Right atrium auricular region (tissue), 2 donors: ENCODE data around the gene SLK. TPM values are rescaled to one million over a fixed set of nuclear protein-coding genes. Genes with fewer than 3 reads are reported as not detected.
A peak's percentile ranks its signal among the peaks of the same experiment; 100 is the strongest.

ENCODE experiments used
- DNase-seq: peaks from one replicate; pipeline ENCODE4 v3.0.0-alpha.2; 2019; ENCODE audit warnings: low spot score
- H3K27ac ChIP-seq, 2 donors: fragments of 200-600 bp; sonication (generic); 1 replicate in 1 of 2; 2 replicates in 1 of 2; pipeline ENCODE4 v1.5.1; 2016 to 2019
- H3K27me3 ChIP-seq, 2 donors: fragments of 200-600 bp; sonication (generic); one replicate each; pipeline versions ENCODE4 v1.5.1 to v1.6.0; 2017 to 2019
- H3K36me3 ChIP-seq: fragments of 200-600 bp; sonication (generic); one replicate; pipeline ENCODE4 v1.5.1; 2016
- H3K4me1 ChIP-seq, 2 donors: fragments of 200-600 bp; sonication (generic); one replicate each; pipeline versions ENCODE4 v1.5.1 to v1.6.0; 2017 to 2019
- H3K4me3 ChIP-seq, 2 donors: fragments of 200-600 bp; sonication (generic); 1 replicate in 1 of 2; 2 replicates in 1 of 2; pipeline ENCODE4 v1.5.1; 2017 to 2019; ENCODE audit warnings: mild to moderate bottlenecking in 1 of 2, moderate library complexity in 1 of 2
- H3K9me3 ChIP-seq, 2 donors: fragments of 200-600 bp; sonication (generic); one replicate each; pipeline ENCODE4 v1.5.1; 2019
- total RNA-seq, 2 donors: library from RNA; depleted of rRNA; stranded (reverse); fragments of >200 nt; gene quantifications; one replicate each; pipeline ENCODE4 v1.1.0, GENCODE V29; 2016
- TF ChIP-seq, protein P1 (sequence below), 2 donors: fragments of 200-600 bp; sonication (generic); IDR thresholded peaks; one replicate each; pipeline ENCODE4 v1.5.1; 2019; ENCODE audit warnings: antibody characterized with exemption in 2 of 2

The SLK gene
- total RNA-seq, 2 donors from 2014 or later, result 42.4 to 57.3 TPM

DNA sequence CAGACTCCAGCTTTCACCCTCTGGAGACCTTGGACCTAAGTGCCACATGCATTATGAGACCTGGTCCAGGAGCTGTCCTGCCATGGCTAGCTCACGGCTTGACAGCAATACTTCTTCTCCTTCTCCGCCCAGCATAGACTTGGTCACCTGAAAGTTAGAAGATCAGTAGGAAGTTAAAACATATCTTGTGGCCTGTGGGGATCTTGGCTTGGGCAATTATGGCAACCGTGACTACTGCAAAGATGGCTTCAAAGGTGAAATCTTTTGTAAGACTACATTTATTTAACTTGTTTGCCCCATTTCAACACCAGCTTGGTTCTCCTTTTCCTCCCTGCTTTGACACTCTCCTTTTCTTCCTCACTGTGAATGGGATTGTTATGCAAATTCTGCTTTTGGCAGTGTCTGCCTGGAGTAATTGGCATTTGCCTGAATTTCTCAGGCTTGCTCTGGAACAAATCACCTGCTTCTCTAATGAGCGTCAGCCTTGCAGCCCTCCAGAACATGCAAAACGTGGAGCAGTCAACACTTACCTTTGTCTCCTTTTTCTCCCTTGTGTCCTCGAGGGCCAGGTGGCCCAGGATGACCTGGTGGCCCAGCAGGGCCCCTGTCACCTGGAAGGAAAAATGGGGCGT is 65.3 kb downstream of the SLK start:
- TF ChIP-seq, protein P1, sequence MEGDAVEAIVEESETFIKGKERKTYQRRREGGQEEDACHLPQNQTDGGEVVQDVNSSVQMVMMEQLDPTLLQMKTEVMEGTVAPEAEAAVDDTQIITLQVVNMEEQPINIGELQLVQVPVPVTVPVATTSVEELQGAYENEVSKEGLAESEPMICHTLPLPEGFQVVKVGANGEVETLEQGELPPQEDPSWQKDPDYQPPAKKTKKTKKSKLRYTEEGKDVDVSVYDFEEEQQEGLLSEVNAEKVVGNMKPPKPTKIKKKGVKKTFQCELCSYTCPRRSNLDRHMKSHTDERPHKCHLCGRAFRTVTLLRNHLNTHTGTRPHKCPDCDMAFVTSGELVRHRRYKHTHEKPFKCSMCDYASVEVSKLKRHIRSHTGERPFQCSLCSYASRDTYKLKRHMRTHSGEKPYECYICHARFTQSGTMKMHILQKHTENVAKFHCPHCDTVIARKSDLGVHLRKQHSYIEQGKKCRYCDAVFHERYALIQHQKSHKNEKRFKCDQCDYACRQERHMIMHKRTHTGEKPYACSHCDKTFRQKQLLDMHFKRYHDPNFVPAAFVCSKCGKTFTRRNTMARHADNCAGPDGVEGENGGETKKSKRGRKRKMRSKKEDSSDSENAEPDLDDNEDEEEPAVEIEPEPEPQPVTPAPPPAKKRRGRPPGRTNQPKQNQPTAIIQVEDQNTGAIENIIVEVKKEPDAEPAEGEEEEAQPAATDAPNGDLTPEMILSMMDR (IDR thresholded peaks at IDR 0.05), result no peak
- peaks cover 17% of the 10 kb centered on the region for H3K36me3 ChIP-seq
- no peak overlapping the region for H3K4me3 ChIP-seq
- no peak for DNase-seq
- H3K4me1 ChIP-seq, result peaks cover 0 to 10% of the 10 kb centered on the region in 2 donors
- no peaks in the 10 kb centered on the region for H3K9me3 ChIP-seq
- H3K27me3 ChIP-seq, result no peaks in the 10 kb centered on the region
- H3K27ac ChIP-seq, result no peak overlapping the region

DNA sequence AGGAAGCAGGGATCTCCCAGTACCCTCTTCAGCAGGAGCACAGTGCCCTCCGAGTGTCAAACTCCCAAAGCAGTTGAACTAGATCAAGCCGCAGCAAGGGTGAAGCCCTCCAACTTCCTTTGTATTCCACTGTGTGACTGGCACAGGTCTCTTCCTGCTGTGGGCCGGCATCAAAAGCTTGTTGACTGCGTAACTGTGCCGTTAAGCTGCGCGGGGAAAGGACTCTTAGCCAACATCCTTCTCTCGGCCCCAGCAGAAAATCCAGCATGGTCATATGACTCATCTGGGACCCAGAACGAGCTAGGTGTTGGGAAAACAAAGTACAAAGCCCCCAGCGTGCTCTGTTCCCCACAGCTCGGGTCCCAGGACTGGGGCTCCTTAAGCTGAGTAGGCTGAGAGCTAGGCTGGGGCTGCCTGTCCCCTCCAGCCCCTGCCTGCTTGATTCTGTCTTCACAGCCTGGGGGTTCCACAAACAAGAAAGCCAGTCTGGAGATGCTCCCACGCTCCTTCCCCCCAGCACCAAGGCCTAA is 66.5 kb downstream of the SLK start:
- H3K4me1 ChIP-seq, result peaks cover 0 to 8% of the 10 kb centered on the region in 2 donors
- H3K27ac ChIP-seq, result no peak overlapping the region
- peak; percentile 53 for DNase-seq
- no peaks in the 10 kb centered on the region for H3K9me3 ChIP-seq
- H3K27me3 ChIP-seq, result no peaks in the 10 kb centered on the region
- TF ChIP-seq, protein P1 (IDR thresholded peaks at IDR 0.05), result no peak
- peaks cover 17% of the 10 kb centered on the region for H3K36me3 ChIP-seq
- no peak overlapping the region for H3K4me3 ChIP-seq

DNA sequence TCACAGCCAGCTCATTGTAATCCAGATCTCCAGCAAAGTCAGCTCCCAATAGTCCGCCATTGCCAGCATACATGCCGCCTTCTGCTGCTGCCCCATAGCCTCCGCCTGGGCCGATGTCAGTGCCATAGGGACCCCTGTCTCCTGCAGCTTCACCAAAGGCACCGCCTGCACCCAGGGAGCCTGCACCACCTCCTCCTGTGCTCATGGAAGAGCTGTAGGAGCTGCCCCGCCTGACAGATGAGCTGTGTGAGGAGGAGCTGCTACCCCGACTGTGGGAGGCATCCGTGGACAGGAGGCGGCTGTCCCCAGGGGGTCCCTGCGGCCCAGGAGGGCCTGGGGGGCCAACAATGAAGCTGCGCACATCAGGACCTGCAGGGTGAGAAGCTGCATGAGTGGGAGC is 67.0 kb downstream of the SLK start:
- Histone ChIP-seq H3K27ac (no peak overlapping the region), H3K27me3 (no peaks in the 10 kb centered on the region), H3K4me1 (peaks cover 0 to 3% of the 10 kb centered on the region in 2 donors), H3K9me3 (no peaks in the 10 kb centered on the region), H3K4me3 (no peak overlapping the region), H3K36me3 (peaks cover 17% of the 10 kb centered on the region)
- peak; percentile 51 for DNase-seq
- TF ChIP-seq, protein P1 (IDR thresholded peaks at IDR 0.05), result no peak

DNA sequence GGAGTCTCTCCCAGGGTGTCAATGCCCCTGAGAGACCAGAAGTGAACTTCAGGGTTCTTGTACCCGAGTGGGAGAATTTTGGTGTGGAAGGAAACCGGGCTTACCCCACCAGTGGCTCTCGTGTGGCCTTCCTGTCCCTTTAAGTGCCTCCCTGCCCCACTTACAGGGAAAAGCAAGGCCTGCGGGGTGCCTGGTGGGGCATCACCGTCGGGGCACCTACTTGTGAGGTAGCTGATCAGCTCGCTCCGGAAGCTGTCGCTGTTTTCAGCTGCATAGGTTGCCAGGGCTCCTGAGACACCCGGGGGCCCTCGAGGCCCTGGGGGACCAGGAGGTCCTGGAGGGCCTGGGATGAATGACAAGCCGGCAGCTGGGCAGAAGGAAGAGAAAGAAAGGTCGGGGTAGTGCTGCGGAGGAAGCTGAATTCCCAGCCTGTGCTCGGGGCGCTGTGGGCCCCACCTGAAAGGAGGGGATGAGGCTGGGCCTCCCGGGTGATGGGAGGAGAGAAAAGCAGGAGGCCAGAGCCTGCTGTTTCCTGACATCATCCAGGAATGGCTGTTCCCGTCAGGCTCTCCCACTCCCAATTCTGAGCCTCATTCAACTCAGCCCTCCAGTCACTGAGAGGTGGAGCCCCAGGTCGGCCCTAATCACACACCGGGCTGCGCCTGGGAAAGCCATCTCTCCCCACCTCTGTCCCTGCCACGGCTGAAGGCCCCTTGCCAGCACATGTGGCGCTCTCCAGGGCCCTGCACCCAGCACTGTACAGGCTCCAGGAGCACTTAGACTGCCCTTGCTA is 67.7 kb downstream of the SLK start:
- DNase-seq, result peak; percentile 40
- Histone ChIP-seq H3K9me3 (no peaks in the 10 kb centered on the region), H3K36me3 (peaks cover 17% of the 10 kb centered on the region), H3K27me3 (no peaks in the 10 kb centered on the region), H3K27ac (no peak overlapping the region), H3K4me1 (no peaks in the 10 kb centered on the region), H3K4me3 (no peak overlapping the region)
- TF ChIP-seq, protein P1 (IDR thresholded peaks at IDR 0.05), result no peak

DNA sequence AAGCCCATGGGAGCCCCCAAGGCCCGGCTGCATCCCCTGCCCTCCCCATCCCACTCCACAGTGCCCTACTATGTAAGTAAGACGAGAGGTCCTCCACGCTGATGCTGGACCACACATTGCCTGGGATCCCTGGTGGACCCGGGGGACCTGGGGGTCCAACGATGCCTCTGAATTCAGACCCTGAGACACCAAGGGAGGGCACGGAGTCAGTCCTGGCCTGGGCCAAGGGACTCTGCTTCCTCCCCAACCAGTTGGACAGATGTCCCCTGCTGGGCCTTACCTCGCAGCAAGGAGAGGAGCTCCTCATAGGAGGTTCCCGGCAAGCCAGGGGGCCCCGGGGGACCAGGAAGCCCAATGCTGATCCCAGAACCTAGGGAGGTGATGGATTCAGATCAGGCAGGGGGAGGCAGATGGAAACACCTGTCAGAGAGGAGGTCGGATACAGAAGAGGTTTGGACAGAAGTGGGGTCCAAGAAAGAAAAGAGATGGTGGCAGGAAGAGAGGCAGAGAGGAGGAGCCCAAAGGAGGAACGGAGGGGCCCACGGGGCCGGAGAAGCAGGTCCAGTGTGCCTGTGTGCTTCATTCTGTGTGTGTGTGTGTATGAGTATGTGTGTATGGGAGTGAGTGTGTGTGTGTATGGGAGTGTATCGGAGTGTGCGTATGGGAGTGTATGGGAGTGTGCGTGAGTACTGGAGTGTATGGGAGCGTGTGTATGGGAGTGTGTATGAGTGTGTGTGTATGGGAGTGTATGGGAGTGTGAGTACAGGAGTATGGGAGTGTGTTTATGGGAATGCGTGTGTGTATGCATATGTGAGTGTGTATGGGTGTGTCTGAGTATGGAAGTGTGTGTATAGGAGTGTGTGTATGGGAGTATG is 68.5 kb downstream of the SLK start:
- H3K4me3 ChIP-seq, result no peak overlapping the region
- DNase-seq, result no peak

More for the DNA sequence above, 68.5 kb downstream of the SLK start:
- no peaks in the 10 kb centered on the region for H3K27me3 ChIP-seq
- TF ChIP-seq, protein P1 (IDR thresholded peaks at IDR 0.05), result no peak
- no peak overlapping the region for H3K27ac ChIP-seq
- H3K9me3 ChIP-seq, result no peaks in the 10 kb centered on the region
- no peaks in the 10 kb centered on the region for H3K4me1 ChIP-seq
- peaks cover 15% of the 10 kb centered on the region for H3K36me3 ChIP-seq
